SU-DHL-6 (cell line): Measurements from ENCODE around the gene TBC1D19.

Source experiments
- EZH2phosphoT487 ChIP-seq: fragments of 200-600 bp; sonication (generic), shearing (Covaris generic); conservative IDR thresholded peaks from 2 replicates; pipeline ENCODE4 v1.6.1; 2018; ENCODE audit warnings: mild to moderate bottlenecking, antibody characterized with exemption, low read length, moderate library complexity, mixed read lengths
- TF ChIP-seq, protein P1 (sequence below): fragments of 200-600 bp; sonication (generic); IDR thresholded peaks from one replicate; pipeline ENCODE4 v1.5.1; 2017; ENCODE audit warnings: antibody characterized with exemption, mild to moderate bottlenecking, low read length, moderate library complexity; ENCODE audit not compliant: insufficient read depth, poor library complexity, severe bottlenecking

- TF ChIP-seq, protein P1, sequence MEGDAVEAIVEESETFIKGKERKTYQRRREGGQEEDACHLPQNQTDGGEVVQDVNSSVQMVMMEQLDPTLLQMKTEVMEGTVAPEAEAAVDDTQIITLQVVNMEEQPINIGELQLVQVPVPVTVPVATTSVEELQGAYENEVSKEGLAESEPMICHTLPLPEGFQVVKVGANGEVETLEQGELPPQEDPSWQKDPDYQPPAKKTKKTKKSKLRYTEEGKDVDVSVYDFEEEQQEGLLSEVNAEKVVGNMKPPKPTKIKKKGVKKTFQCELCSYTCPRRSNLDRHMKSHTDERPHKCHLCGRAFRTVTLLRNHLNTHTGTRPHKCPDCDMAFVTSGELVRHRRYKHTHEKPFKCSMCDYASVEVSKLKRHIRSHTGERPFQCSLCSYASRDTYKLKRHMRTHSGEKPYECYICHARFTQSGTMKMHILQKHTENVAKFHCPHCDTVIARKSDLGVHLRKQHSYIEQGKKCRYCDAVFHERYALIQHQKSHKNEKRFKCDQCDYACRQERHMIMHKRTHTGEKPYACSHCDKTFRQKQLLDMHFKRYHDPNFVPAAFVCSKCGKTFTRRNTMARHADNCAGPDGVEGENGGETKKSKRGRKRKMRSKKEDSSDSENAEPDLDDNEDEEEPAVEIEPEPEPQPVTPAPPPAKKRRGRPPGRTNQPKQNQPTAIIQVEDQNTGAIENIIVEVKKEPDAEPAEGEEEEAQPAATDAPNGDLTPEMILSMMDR = no peak
- no peak for TF ChIP-seq EZH2phosphoT487
Observed at GRCh38 chr4:26558166-26558895, 25.6 kb upstream of the TBC1D19 start.
